COLO668 (cell line): ENCODE data around the gene CHKA.
"Not testable (repeated sequence)": the region's sequence is repeated elsewhere in the genome, so short reads cannot be mapped to it uniquely, and the experiment has no call there.

Experiments
- DNase-seq: peaks from one replicate; lab custom pipeline; 2025; ENCODE audit not compliant: unreplicated experiment; lab: John Stamatoyannopoulos, UW

The CHKA gene

GRCh38 chr11:68116126-68116525, 5.1 kb downstream of the CHKA start:
- DNase-seq: no peak

GRCh38 chr11:68115285-68115684, 5.9 kb downstream of the CHKA start:
- no peak for DNase-seq

GRCh38 chr11:68113986-68114385, 7.2 kb downstream of the CHKA start:
- DNase-seq: no peak

GRCh38 chr11:68107689-68108088, 13.5 kb downstream of the CHKA start:
- DNase-seq: no peak

GRCh38 chr11:68106165-68106940, 14.8 kb downstream of the CHKA start:
- DNase-seq: no peak

- DNase-seq: no peak
Observed at GRCh38 chr11:68099474-68100405, 21.4 kb downstream of the CHKA start.

GRCh38 chr11:68099057-68099456, 22.1 kb downstream of the CHKA start:
- DNase-seq: no peak

GRCh38 chr11:68096962-68097361, 24.2 kb downstream of the CHKA start:
- DNase-seq: no peak

GRCh38 chr11:68093565-68093964, 27.6 kb downstream of the CHKA start:
- DNase-seq: no peak

GRCh38 chr11:68092946-68093345, 28.2 kb downstream of the CHKA start:
- DNase-seq: not testable (repeated sequence)

GRCh38 chr11:68092411-68092810, 28.8 kb downstream of the CHKA start:
- DNase-seq: no peak

GRCh38 chr11:68090706-68091105, 30.5 kb downstream of the CHKA start:
- DNase-seq: no peak

GRCh38 chr11:68090287-68090686, 30.9 kb downstream of the CHKA start:
- no peak for DNase-seq

- no peak for DNase-seq
Observed at GRCh38 chr11:68089679-68090078, 31.5 kb downstream of the CHKA start.

GRCh38 chr11:68083517-68083916, 37.7 kb downstream of the CHKA start:
- no peak for DNase-seq

- no peak for DNase-seq
Observed at GRCh38 chr11:68082481-68082880, 38.7 kb downstream of the CHKA start.

- DNase-seq: no peak
Observed at GRCh38 chr11:68081691-68082090, 39.5 kb downstream of the CHKA start.

GRCh38 chr11:68080860-68081259, 40.3 kb downstream of the CHKA start:
- no peak for DNase-seq

- no peak for DNase-seq
Observed at GRCh38 chr11:68077617-68078582, 43.3 kb downstream of the CHKA start.

- no peak for DNase-seq
Observed at GRCh38 chr11:68076371-68077042, 44.7 kb downstream of the CHKA start.
